HG03378 (cell line): ENCODE results near the gene MTA3.

Source experiments
- ATAC-seq: cut with Tn5 transposase; IDR thresholded peaks from one replicate; pipeline ENCODE4 v1.9.1; 2021; ENCODE audit warnings: mild to moderate bottlenecking, moderate library complexity; ENCODE audit not compliant: unreplicated experiment

MTA3 gene

DNA sequence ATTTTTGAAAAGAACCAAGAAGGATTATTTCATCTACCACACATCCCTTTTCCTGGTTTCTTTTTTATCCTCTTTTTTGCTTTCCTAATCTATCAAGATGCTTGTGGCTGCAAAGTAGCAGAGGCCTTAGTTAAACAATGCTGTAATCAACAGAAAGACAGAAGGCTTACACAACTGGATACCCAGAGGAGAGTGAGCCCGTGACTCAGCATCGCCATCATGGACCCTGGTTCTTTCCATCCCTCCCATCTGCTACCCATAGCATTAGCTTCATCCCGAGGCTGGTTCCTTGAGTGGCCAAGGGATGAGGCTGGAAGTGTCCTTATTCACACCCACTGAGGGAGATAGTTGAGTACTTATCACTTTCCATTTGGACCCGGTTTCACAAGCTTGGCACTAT lies 231.4 kb downstream of the MTA3 start:
- no peak for ATAC-seq

DNA sequence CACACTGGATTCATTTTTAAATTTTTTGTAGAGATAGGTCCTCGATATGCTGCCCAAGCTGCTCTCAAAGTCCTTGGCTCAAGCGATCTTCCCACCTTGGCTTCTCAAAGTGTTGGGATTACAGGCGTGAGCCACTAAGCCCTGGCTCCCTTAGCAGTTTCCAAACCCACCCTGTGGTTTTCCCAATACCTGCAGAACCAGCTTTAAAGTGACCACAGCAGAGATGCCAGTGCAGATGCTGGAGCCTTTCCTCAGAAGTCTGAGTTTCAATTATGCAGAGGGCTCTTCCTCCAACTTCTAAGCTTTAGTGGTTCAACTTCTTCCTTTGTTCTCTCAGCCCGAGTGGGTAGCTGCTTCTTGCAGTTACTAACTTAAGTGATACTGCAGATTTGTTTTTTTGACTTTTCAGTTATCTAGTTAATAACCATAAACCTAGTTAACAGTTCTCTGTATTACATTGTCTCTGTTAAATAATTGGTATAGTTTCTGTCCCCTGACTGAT lies 232.1 kb downstream of the MTA3 start:
- no peak for ATAC-seq

- no peak for ATAC-seq
Observed at GRCh38 chr2:42800981-42801380, 232.5 kb downstream of the MTA3 start.

GRCh38 chr2:42801381-42801780 lies 232.9 kb downstream of the MTA3 start:
- no peak for ATAC-seq

GRCh38 chr2:42802150-42802549 lies 233.7 kb downstream of the MTA3 start:
- no peak for ATAC-seq

GRCh38 chr2:42804338-42804737 lies 235.9 kb downstream of the MTA3 start:
- no peak for ATAC-seq

GRCh38 chr2:42804891-42805290 lies 236.5 kb downstream of the MTA3 start:
- ATAC-seq = no peak
